ENCODE measurements around the gene FGD6.
A peak's percentile ranks its signal among the peaks of the same experiment; 100 is the strongest.

The FGD6 gene

GRCh38 chr12:95072900-95073697 lies 144.2 kb downstream of the FGD6 start, which contains the start of gene NR2C1:
Gene NR2C1, minus strand, starts transcription at chr12:95073618. Its CDS starts 6,234 bp downstream, at chr12:95067384.
- TF ChIP-seq CTCF (IDR thresholded peaks at IDR 0.05; ENCODE audit: insufficient read depth, missing control alignments): no peak
- DNase-seq (ENCODE audit: insufficient read length, low spot score) (peak; percentile 92), FAIRE-seq (no peak)

GRCh38 chr12:95070378-95070777 lies 146.9 kb downstream of the FGD6 start:
- FAIRE-seq (no peak), DNase-seq (ENCODE audit: insufficient read length, low spot score) (no peak)
- TF ChIP-seq CTCF (IDR thresholded peaks at IDR 0.05; ENCODE audit: insufficient read depth, missing control alignments): no peak

GRCh38 chr12:95066091-95066855 lies 151.0 kb downstream of the FGD6 start:
- FAIRE-seq (no peak), DNase-seq (ENCODE audit: insufficient read length, low spot score) (no peak)
- TF ChIP-seq CTCF (IDR thresholded peaks at IDR 0.05; ENCODE audit: insufficient read depth, missing control alignments): no peak

GRCh38 chr12:95060951-95061350 lies 156.3 kb downstream of the FGD6 start:
- no peak for DNase-seq (ENCODE audit: insufficient read length, low spot score)
- FAIRE-seq: no peak
- TF ChIP-seq CTCF (IDR thresholded peaks at IDR 0.05; ENCODE audit: insufficient read depth, missing control alignments): no peak

GRCh38 chr12:95059984-95060383 lies 157.3 kb downstream of the FGD6 start:
- TF ChIP-seq CTCF (IDR thresholded peaks at IDR 0.05; ENCODE audit: insufficient read depth, missing control alignments): no peak
- FAIRE-seq (no peak), DNase-seq (ENCODE audit: insufficient read length, low spot score) (no peak)

- no peak for TF ChIP-seq CTCF (IDR thresholded peaks at IDR 0.05; ENCODE audit: insufficient read depth, missing control alignments)
- no peak for FAIRE-seq
- DNase-seq (ENCODE audit: insufficient read length, low spot score): no peak
Measured at GRCh38 chr12:95057424-95057823, 159.8 kb downstream of the FGD6 start.

GRCh38 chr12:95055057-95055456 lies 162.2 kb downstream of the FGD6 start:
- DNase-seq (ENCODE audit: insufficient read length, low spot score) (no peak), FAIRE-seq (peak; percentile 21)
- no peak for TF ChIP-seq CTCF (IDR thresholded peaks at IDR 0.05; ENCODE audit: insufficient read depth, missing control alignments)
